Lower leg skin (tissue), 3 donors: ENCODE data around the gene GTPBP6.

Experiments used
- POLR2A ChIP-seq, 2 donors: fragments of 450-650 bp; IDR thresholded peaks; one replicate each; pipeline ENCODE4 v1.6.1; 2016 to 2017; ENCODE audit warnings: antibody characterized with exemption in 2 of 2, mild to moderate bottlenecking in 1 of 2, moderate library complexity in 1 of 2
- TF ChIP-seq, protein P1 (sequence below), 3 donors: fragments of 450-650 bp; IDR thresholded peaks; one replicate each; pipeline ENCODE4 v1.5.1; 2016; ENCODE audit warnings: antibody characterized with exemption in 3 of 3, mild to moderate bottlenecking in 3 of 3, moderate library complexity in 2 of 3

GRCh38 chrX:311156-312129, 7.2 kb downstream of the GTPBP6 start:
- TF ChIP-seq, protein P1, sequence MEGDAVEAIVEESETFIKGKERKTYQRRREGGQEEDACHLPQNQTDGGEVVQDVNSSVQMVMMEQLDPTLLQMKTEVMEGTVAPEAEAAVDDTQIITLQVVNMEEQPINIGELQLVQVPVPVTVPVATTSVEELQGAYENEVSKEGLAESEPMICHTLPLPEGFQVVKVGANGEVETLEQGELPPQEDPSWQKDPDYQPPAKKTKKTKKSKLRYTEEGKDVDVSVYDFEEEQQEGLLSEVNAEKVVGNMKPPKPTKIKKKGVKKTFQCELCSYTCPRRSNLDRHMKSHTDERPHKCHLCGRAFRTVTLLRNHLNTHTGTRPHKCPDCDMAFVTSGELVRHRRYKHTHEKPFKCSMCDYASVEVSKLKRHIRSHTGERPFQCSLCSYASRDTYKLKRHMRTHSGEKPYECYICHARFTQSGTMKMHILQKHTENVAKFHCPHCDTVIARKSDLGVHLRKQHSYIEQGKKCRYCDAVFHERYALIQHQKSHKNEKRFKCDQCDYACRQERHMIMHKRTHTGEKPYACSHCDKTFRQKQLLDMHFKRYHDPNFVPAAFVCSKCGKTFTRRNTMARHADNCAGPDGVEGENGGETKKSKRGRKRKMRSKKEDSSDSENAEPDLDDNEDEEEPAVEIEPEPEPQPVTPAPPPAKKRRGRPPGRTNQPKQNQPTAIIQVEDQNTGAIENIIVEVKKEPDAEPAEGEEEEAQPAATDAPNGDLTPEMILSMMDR (IDR thresholded peaks at IDR 0.05): no peak
- TF ChIP-seq POLR2A (IDR thresholded peaks at IDR 0.05): no peak
